Hepatocyte (in vitro differentiated cells): ENCODE measurements around the gene BCAS3. TPM values are rescaled to one million over a fixed set of nuclear protein-coding genes. Genes with fewer than 3 reads are reported as not detected.

Experiments
- DNase-seq: peaks from one replicate; pipeline ENCODE4 v3.0.0-alpha.2; 2016; ENCODE audit warnings: low spot score
- H2AFZ ChIP-seq: fragments of 200-600 bp; sonication (generic); 2 replicates; pipeline ENCODE4 v1.6.0; 2016; ENCODE audit warnings: antibody characterized with exemption, mild to moderate bottlenecking
- H3K27ac ChIP-seq: fragments of 200-600 bp; sonication (generic); 2 replicates; pipeline ENCODE4 v1.5.1; 2016; ENCODE audit warnings: mild to moderate bottlenecking
- H3K27me3 ChIP-seq: fragments of 200-600 bp; sonication (generic); 2 replicates; pipeline ENCODE4 v1.6.1; 2016
- H3K36me3 ChIP-seq: fragments of 200-600 bp; sonication (generic); replicated peaks from 2 replicates; pipeline ENCODE4 v1.5.1; 2016; ENCODE audit warnings: low read depth; ENCODE audit not compliant: insufficient read depth
- H3K4me1 ChIP-seq: fragments of 200-600 bp; sonication (generic); 2 replicates; pipeline ENCODE4 v1.5.1; 2016; ENCODE audit warnings: mild to moderate bottlenecking, moderate library complexity; ENCODE audit not compliant: insufficient read depth
- H3K4me2 ChIP-seq: fragments of 200-600 bp; sonication (generic); 2 replicates; pipeline ENCODE4 v1.6.0; 2016
- H3K4me3 ChIP-seq: fragments of 200-600 bp; sonication (generic); 2 replicates; pipeline ENCODE4 v1.5.1; 2016; ENCODE audit warnings: mild to moderate bottlenecking
- H3K79me2 ChIP-seq: fragments of 200-600 bp; sonication (generic); 2 replicates; pipeline ENCODE4 v1.6.0; 2017; ENCODE audit warnings: mild to moderate bottlenecking
- H3K9me2 ChIP-seq: fragments of 200-600 bp; sonication (generic); replicated peaks from 2 replicates; pipeline ENCODE4 v1.6.0; 2017; ENCODE audit warnings: mild to moderate bottlenecking; ENCODE audit not compliant: insufficient read depth
- H3K9me3 ChIP-seq: fragments of 200-600 bp; sonication (generic); 2 replicates; pipeline ENCODE4 v1.5.1; 2016; ENCODE audit warnings: low read depth, mild to moderate bottlenecking
- H4K20me1 ChIP-seq: fragments of 200-600 bp; sonication (generic); 2 replicates; pipeline ENCODE4 v1.6.0; 2016; ENCODE audit warnings: mild to moderate bottlenecking; ENCODE audit not compliant: insufficient read depth, poor library complexity, severe bottlenecking
- EZH2 ChIP-seq: fragments of 200-600 bp; sonication (generic); IDR thresholded peaks from 2 replicates; pipeline ENCODE4 v1.6.1; 2016; ENCODE audit warnings: antibody characterized with exemption, mild to moderate bottlenecking, borderline replicate concordance
- EZH2phosphoT487 ChIP-seq: fragments of 200-600 bp; sonication (generic); IDR thresholded peaks from one replicate; pipeline ENCODE4 v1.6.1; 2018; ENCODE audit warnings: antibody characterized with exemption, mild to moderate bottlenecking, low read depth, moderate library complexity; ENCODE audit not compliant: unreplicated experiment, severe bottlenecking
- WGBS: methylation state at CpG from one replicate; pipeline ENCODE4 v1.1.6; 2016; ENCODE audit warnings: low lambda C conversion rate; ENCODE audit errors: missing lambda C conversion rate; 5-methylcytosine and 5-hydroxymethylcytosine counted together
- polyA plus RNA-seq: library from polyadenylated mRNA; unstranded; fragments of >200 nt; fragmentation: Nextera tagmentation; extraction: Ambion mirVana; gene quantifications from 2 replicates; pipeline ENCODE4 v1.2.1, GENCODE V29; 2016
- total RNA-seq: library from RNA; depleted of rRNA; stranded (reverse); fragments of >200 nt; gene quantifications from 2 replicates; pipeline ENCODE4 v1.2.3, GENCODE V29; 2014
- TF ChIP-seq, protein P1 (sequence below): fragments of 200-600 bp; sonication (generic); IDR thresholded peaks from 2 replicates; pipeline ENCODE4 v1.5.1; 2016; ENCODE audit warnings: antibody characterized with exemption, mild to moderate bottlenecking; ENCODE audit not compliant: poor library complexity

BCAS3 gene
- total and polyA plus RNA-seq, 2 experiments from 2014 or later: 16.5 to 58.8 TPM

DNA sequence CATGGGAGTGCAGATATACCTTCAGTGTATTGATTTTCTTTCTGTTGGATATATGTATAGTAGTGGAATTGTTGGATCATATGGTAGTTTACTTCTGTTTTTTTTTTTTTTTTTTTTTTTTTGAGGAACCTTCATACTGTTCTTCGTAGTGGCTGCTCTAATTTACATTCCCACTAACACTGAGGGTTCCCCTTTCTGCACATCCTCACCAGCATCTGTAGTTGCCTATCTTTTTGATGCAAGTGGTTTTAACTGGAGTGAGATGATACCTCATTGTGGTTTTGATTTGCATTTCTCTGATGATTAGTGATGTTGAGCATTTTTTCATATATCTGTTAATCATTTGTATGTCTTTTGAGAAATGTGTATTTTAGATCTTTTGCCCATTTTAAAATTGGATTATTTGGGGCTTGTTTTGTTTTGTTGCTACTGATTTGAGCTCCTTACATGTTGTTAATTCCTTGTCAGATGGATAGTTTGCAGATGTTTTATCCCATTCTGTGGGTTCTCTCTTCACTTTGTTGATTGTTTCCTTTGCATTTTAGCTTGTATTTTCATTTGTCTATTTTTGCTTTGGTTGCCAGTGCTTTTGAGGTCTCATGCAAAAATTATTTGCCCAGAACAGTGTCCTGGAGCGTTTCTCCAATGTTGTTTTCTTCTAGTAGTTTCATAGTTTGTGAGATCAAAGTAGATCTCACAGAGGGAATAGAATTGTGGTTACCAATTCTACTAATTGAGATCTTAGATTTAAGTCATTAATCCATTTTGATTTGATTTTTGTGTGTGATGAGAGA, 25.0 kb upstream of the BCAS3 start:
- Histone ChIP-seq H3K9me3 (no peaks in the 10 kb centered on the region), H4K20me1 (no peaks in the 10 kb centered on the region), H3K9me2 (no peaks in the 10 kb centered on the region), H3K36me3 (no peaks in the 10 kb centered on the region), H2AFZ (no peak overlapping the region), H3K27ac (no peak overlapping the region), H3K27me3 (no peaks in the 10 kb centered on the region), H3K79me2 (peaks cover 53% of the 10 kb centered on the region), H3K4me3 (no peak overlapping the region), H3K4me1 (no peaks in the 10 kb centered on the region), H3K4me2 (no peak overlapping the region)
- no peak for DNase-seq
- WGBS: 78% methylated on average over 2 of the region's 2 CpGs
- TF ChIP-seq EZH2phosphoT487: no peak
- TF ChIP-seq, protein P1, sequence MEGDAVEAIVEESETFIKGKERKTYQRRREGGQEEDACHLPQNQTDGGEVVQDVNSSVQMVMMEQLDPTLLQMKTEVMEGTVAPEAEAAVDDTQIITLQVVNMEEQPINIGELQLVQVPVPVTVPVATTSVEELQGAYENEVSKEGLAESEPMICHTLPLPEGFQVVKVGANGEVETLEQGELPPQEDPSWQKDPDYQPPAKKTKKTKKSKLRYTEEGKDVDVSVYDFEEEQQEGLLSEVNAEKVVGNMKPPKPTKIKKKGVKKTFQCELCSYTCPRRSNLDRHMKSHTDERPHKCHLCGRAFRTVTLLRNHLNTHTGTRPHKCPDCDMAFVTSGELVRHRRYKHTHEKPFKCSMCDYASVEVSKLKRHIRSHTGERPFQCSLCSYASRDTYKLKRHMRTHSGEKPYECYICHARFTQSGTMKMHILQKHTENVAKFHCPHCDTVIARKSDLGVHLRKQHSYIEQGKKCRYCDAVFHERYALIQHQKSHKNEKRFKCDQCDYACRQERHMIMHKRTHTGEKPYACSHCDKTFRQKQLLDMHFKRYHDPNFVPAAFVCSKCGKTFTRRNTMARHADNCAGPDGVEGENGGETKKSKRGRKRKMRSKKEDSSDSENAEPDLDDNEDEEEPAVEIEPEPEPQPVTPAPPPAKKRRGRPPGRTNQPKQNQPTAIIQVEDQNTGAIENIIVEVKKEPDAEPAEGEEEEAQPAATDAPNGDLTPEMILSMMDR: no peak
- TF ChIP-seq EZH2: no peak

DNA sequence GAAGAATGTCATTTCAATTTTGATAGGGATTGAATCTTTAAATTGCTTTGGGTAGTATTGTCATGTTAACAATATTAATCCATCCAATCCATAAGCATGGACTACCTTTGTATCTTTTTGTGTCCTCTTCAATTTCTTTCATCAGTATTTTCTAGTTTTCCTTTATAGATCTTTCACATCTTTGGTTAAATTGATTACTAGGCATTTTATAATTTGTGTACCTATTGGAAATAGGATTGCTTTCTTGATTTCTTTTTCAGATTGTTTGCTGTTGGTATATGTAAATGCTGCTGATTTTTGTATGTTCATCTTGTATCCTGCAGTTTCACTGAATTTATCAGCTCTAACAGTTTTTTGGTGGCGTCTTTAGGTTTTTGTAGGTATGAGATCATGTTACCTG, 24.1 kb upstream of the BCAS3 start:
- H3K27me3 ChIP-seq: no peaks in the 10 kb centered on the region
- H3K9me3 ChIP-seq: no peaks in the 10 kb centered on the region
- H3K79me2 ChIP-seq: peaks cover 58% of the 10 kb centered on the region
- WGBS: 97% methylated on average over 1 of the region's 1 CpG
- no peaks in the 10 kb centered on the region for H4K20me1 ChIP-seq
- no peaks in the 10 kb centered on the region for H3K4me1 ChIP-seq
- no peaks in the 10 kb centered on the region for H3K9me2 ChIP-seq
- H3K36me3 ChIP-seq: no peaks in the 10 kb centered on the region
- no peak for DNase-seq
- TF ChIP-seq EZH2phosphoT487 (no peak), EZH2 (no peak)
- TF ChIP-seq, protein P1: no peak
- H3K4me2 ChIP-seq: no peak overlapping the region
- no peak overlapping the region for H3K4me3 ChIP-seq
- H3K27ac ChIP-seq: no peak overlapping the region
- no peak overlapping the region for H2AFZ ChIP-seq

DNA sequence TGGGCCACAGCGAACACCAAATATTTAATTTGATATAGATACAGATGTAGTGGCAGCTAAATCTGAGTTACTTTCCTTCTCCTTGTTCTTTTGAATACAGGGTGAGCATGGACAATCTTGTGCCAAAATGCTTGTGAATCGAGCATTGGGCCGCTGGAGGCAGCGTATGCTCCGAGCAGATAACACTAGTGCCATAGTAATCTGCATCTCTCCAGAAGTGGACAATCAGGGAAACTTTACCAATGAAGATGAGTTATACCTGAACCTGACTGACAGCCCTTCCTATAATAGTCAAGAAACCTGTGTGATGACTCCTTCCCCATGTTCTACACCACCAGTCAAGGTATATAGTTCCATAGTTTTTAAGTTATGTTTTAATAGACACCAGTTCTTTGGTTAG, 21.2 kb upstream of the BCAS3 start:
- 97% methylated on average over 5 of the region's 5 CpGs for WGBS
- Histone ChIP-seq H3K27ac (no peak overlapping the region), H2AFZ (no peak overlapping the region), H3K79me2 (peaks cover 64% of the 10 kb centered on the region), H3K4me3 (no peak overlapping the region), H3K27me3 (no peaks in the 10 kb centered on the region), H3K4me2 (no peak overlapping the region), H4K20me1 (no peaks in the 10 kb centered on the region), H3K9me2 (no peaks in the 10 kb centered on the region), H3K9me3 (no peaks in the 10 kb centered on the region), H3K36me3 (no peaks in the 10 kb centered on the region), H3K4me1 (no peaks in the 10 kb centered on the region)
- no peak for DNase-seq
- no peak for TF ChIP-seq EZH2phosphoT487
- TF ChIP-seq EZH2: no peak
- TF ChIP-seq, protein P1: no peak
